ENCODE data around the gene GPR108.

Gene GPR108

GRCh38 chr19:6743714-6744380 is 6.5 kb upstream of the GPR108 start:
- H3K4me1 ChIP-seq (ENCODE audit: low read depth, poor library complexity, severe bottlenecking) = peaks cover 13% of the 10 kb centered on the region
- 0 out of 2 replicates have a peak, but pooled peaks cover 4% of the 10 kb centered on the region for H3K36me3 ChIP-seq (ENCODE audit: insufficient read depth)
- H3K27ac ChIP-seq = no peak overlapping the region
- no peak for TF ChIP-seq CTCF (conservative IDR thresholded peaks at IDR 0.05; ENCODE audit: low read depth, low read length)
- no peaks in the 10 kb centered on the region for H4K20me1 ChIP-seq (ENCODE audit: insufficient read depth)
- H3K79me2 ChIP-seq (ENCODE audit: insufficient read depth, low read depth) = peaks cover 3% of the 10 kb centered on the region; the same call in 1 of the 2 replicates
- H3K9ac ChIP-seq = no peak overlapping the region
- H3K27me3 ChIP-seq (ENCODE audit: insufficient read depth, low read depth) = no peaks in the 10 kb centered on the region
- H2AFZ ChIP-seq (ENCODE audit: low read depth) = no peak overlapping the region
- no peak overlapping the region for H3K4me3 ChIP-seq (IDR thresholded peaks at IDR 0.05; ENCODE audit: insufficient read depth, low read depth, low read length)
- H3K4me2 ChIP-seq = no peak overlapping the region

GRCh38 chr19:6743066-6743465 is 5.7 kb upstream of the GPR108 start:
- H3K36me3 ChIP-seq (ENCODE audit: insufficient read depth) = 0 out of 2 replicates have a peak, but pooled peaks cover 4% of the 10 kb centered on the region

DNA sequence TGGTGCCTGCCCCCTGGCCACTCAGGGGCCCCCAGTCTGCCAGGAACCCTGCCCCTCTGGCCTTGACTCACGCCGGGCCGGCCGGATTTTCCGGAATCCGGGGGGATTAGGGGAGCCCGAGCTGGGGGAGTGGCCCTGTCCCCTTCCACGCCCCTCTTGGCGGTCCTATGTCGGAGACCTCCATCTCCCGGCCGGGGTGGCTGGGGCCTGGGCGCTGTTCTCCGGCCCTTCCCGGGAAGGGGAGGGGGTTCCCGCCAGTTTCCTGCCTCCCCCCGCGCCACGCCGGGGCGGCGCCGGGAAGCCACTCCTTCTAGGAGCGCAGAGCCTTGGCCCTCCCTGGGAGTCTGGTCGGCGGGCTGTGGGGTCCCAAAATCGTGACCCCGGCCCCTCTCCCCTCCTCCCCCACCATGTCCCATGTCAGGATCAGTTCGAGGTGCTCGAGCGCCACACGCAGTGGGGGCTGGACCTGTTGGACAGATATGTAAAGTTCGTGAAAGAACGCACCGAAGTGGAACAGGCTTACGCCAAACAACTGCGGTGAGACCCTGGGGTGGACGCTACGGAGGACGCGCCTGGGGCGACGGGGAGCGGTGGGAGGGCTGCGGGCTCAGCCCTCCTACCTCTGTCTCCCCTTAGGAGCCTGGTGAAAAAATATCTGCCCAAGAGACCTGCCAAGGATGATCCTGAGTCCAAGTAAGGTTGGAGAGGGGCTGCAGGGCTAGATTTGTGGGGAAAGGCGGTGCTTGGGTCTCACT is 3.4 kb upstream of the GPR108 start:
- Histone ChIP-seq H2AFZ (ENCODE audit: low read depth) (peak overlapping the region; percentile 49), H4K20me1 (ENCODE audit: insufficient read depth) (no peaks in the 10 kb centered on the region), H3K27me3 (ENCODE audit: insufficient read depth, low read depth) (no peaks in the 10 kb centered on the region), H3K4me3 (IDR thresholded peaks at IDR 0.05; ENCODE audit: insufficient read depth, low read depth, low read length) (no peak overlapping the region), H3K36me3 (ENCODE audit: insufficient read depth) (no peaks in the 10 kb centered on the region), H3K9ac (peak overlapping the region; percentile 62; the same call in 1 of the 2 replicates), H3K4me2 (peak overlapping the region; percentile 96), H3K27ac (no peak overlapping the region), H3K79me2 (ENCODE audit: insufficient read depth, low read depth) (peaks cover 3% of the 10 kb centered on the region; the same call in 1 of the 2 replicates), H3K4me1 (ENCODE audit: low read depth, poor library complexity, severe bottlenecking) (peaks cover 29% of the 10 kb centered on the region)
- TF ChIP-seq CTCF (conservative IDR thresholded peaks at IDR 0.05; ENCODE audit: low read depth, low read length) = no peak

More at GRCh38 chr19:6743066-6743465, 5.7 kb upstream of the GPR108 start:
- Histone ChIP-seq H2AFZ (ENCODE audit: low read depth) (no peak overlapping the region), H3K4me2 (no peak overlapping the region), H3K4me1 (ENCODE audit: low read depth, poor library complexity, severe bottlenecking) (peaks cover 21% of the 10 kb centered on the region), H3K27ac (no peak overlapping the region), H4K20me1 (ENCODE audit: insufficient read depth) (no peaks in the 10 kb centered on the region), H3K79me2 (ENCODE audit: insufficient read depth, low read depth) (peaks cover 3% of the 10 kb centered on the region; the same call in 1 of the 2 replicates), H3K9ac (no peak overlapping the region), H3K27me3 (ENCODE audit: insufficient read depth, low read depth) (no peaks in the 10 kb centered on the region), H3K4me3 (IDR thresholded peaks at IDR 0.05; ENCODE audit: insufficient read depth, low read depth, low read length) (no peak overlapping the region)
- no peak for TF ChIP-seq CTCF (conservative IDR thresholded peaks at IDR 0.05; ENCODE audit: low read depth, low read length)

GRCh38 chr19:6739883-6740588 is 2.7 kb upstream of the GPR108 start:
- Histone ChIP-seq H2AFZ (ENCODE audit: low read depth) (peak overlapping the region; percentile 49), H3K9ac (peak overlapping the region; percentile 62), H3K4me3 (IDR thresholded peaks at IDR 0.05; ENCODE audit: insufficient read depth, low read depth, low read length) (no peak overlapping the region), H4K20me1 (ENCODE audit: insufficient read depth) (no peaks in the 10 kb centered on the region), H3K4me1 (ENCODE audit: low read depth, poor library complexity, severe bottlenecking) (peaks cover 35% of the 10 kb centered on the region), H3K36me3 (ENCODE audit: insufficient read depth) (no peaks in the 10 kb centered on the region), H3K79me2 (ENCODE audit: insufficient read depth, low read depth) (peaks cover 3% of the 10 kb centered on the region; the same call in 1 of the 2 replicates), H3K27ac (no peak overlapping the region), H3K27me3 (ENCODE audit: insufficient read depth, low read depth) (no peaks in the 10 kb centered on the region), H3K4me2 (peak overlapping the region; percentile 96)
- no peak for TF ChIP-seq CTCF (conservative IDR thresholded peaks at IDR 0.05; ENCODE audit: low read depth, low read length)

All from KMS-11 (cell line).